Endothelial cell of umbilical vein (primary cell): Measurements from ENCODE around the gene FAM25C. TPM values are rescaled to one million over a fixed set of nuclear protein-coding genes. Genes with fewer than 3 reads are reported as not detected.

Experiments used
- polyA plus RNA-seq, 4 experiments: library from polyadenylated mRNA; depleted of rRNA in 3 of 4; stranded (reverse) in 3 of 4; unstranded in 1 of 4; fragments of >200 nt; gene quantifications; 2 replicates each; pipeline versions ENCODE4 v1.2.1 to v1.2.3, GENCODE V29; 2011 to 2012; ENCODE audit warnings: missing spikeins in 1 of 4
- small RNA-seq: library from RNA; depleted of rRNA; stranded (forward); fragments of <200 nt; gene quantifications from one replicate; pipeline ENCODE3, GENCODE V24; 2012; ENCODE audit warnings: low replicate concordance, low read depth; ENCODE audit not compliant: insufficient read depth, insufficient read length
- total RNA-seq: library from RNA; stranded (reverse); gene quantifications from 2 replicates; pipeline ENCODE4 v1.2.3, GENCODE V29; 2021

Gene FAM25C
- total and polyA plus RNA-seq, 2 donors (not counting 3 experiments of a cell fraction or from before 2014, with no cell fraction given): not detected

Small RNA genes lying within 50 kb of the gene (small RNA-seq; reads per million reads assigned to genes)
- not detected for gene RNA5SP315

Other genes starting within 250 kb of the FAM25C start
- gene SYT15B, start 236.2 kb downstream of the FAM25C start, total RNA-seq: 0.18 TPM in 1 of 2 replicates, not detected in the other
- gene SYT15B, start 236.2 kb downstream of the FAM25C start, polyA plus RNA-seq: 0.08 and 0.14 TPM in 2 replicates
- gene NPY4R2, start 81.1 kb downstream of the FAM25C start, total RNA-seq: not detected in 2 replicates
- gene NPY4R2, start 81.1 kb downstream of the FAM25C start, polyA plus RNA-seq: not detected in 2 replicates